HAP-1 (cell line): ENCODE results near the gene PRR35.

Experiments
- DNase-seq, 2 experiments: peaks; one replicate each; pipeline ENCODE4 v3.0.0-alpha.2; 2016 to 2020; ENCODE audit warnings: low spot score in 2 of 2
- H3K27me3 ChIP-seq: fragments of 250-450 bp; sonication (Bioruptor Pico); 2 replicates; pipeline ENCODE4 v1.5.1; 2020; ENCODE audit warnings: low read depth, mild to moderate bottlenecking, moderate library complexity
- H3K36me3 ChIP-seq: fragments of 250-450 bp; sonication (Bioruptor Pico); replicated peaks from 2 replicates; pipeline ENCODE4 v1.5.1; 2020; ENCODE audit warnings: mild to moderate bottlenecking
- H3K4me1 ChIP-seq: fragments of 250-450 bp; sonication (Bioruptor Pico); 2 replicates; pipeline ENCODE4 v1.5.1; 2020; ENCODE audit warnings: mild to moderate bottlenecking
- H3K4me3 ChIP-seq: fragments of 250-450 bp; sonication (Bioruptor Pico); 2 replicates; pipeline ENCODE4 v1.5.1; 2020; ENCODE audit warnings: mild to moderate bottlenecking, moderate library complexity
- H3K9me3 ChIP-seq: fragments of 250-450 bp; sonication (Bioruptor Pico); 2 replicates; pipeline ENCODE4 v1.5.1; 2020; ENCODE audit warnings: mild to moderate bottlenecking, moderate library complexity
- in situ Hi-C: fragments of 300-500 bp; cut with MboI; formaldehyde crosslinking; loops from 3 replicates; pipeline ENCODE4 v1.14.3; 2020; ENCODE audit warnings: low sequenced_read_pairs, inconsistent platforms, mixed read lengths

The PRR35 gene

GRCh38 chr16:560701-561412 is 663 bp downstream of the PRR35 start:
- Histone ChIP-seq H3K36me3 (no peaks in the 10 kb centered on the region), H3K4me1 (no peaks in the 10 kb centered on the region), H3K27me3 (peaks cover 47% of the 10 kb centered on the region), H3K4me3 (no peak overlapping the region), H3K9me3 (no peaks in the 10 kb centered on the region)
- no peak for DNase-seq
- in situ Hi-C loops = no loop called here

GRCh38 chr16:561413-561794 is 1.2 kb downstream of the PRR35 start:
- Histone ChIP-seq H3K9me3 (no peaks in the 10 kb centered on the region), H3K4me1 (no peaks in the 10 kb centered on the region), H3K36me3 (no peaks in the 10 kb centered on the region), H3K4me3 (no peak overlapping the region), H3K27me3 (peaks cover 47% of the 10 kb centered on the region)
- no peak for DNase-seq
- in situ Hi-C loops = no loop called here

GRCh38 chr16:561957-562938 is 2.1 kb downstream of the PRR35 start:
- no peak for DNase-seq
- Histone ChIP-seq H3K4me3 (no peak overlapping the region), H3K9me3 (no peaks in the 10 kb centered on the region), H3K36me3 (no peaks in the 10 kb centered on the region), H3K4me1 (no peaks in the 10 kb centered on the region), H3K27me3 (peaks cover 46% of the 10 kb centered on the region)
- in situ Hi-C loops = no loop called here

GRCh38 chr16:563072-563644 is 3.0 kb downstream of the PRR35 start:
- Histone ChIP-seq H3K36me3 (no peaks in the 10 kb centered on the region), H3K4me1 (no peaks in the 10 kb centered on the region), H3K4me3 (no peak overlapping the region), H3K27me3 (peaks cover 37% of the 10 kb centered on the region), H3K9me3 (no peaks in the 10 kb centered on the region)
- DNase-seq = no peak
- in situ Hi-C loops = no loop called here

- in situ Hi-C loops = no loop called here
- peaks cover 7% of the 10 kb centered on the region for H3K4me1 ChIP-seq
- no peaks in the 10 kb centered on the region for H3K36me3 ChIP-seq
- H3K9me3 ChIP-seq = no peaks in the 10 kb centered on the region
- H3K27me3 ChIP-seq = peaks cover 20% of the 10 kb centered on the region
- no peak overlapping the region for H3K4me3 ChIP-seq
- DNase-seq = no peak
Measured at GRCh38 chr16:564690-565418, 4.7 kb downstream of the PRR35 start.

- no peak overlapping the region for H3K4me3 ChIP-seq
- DNase-seq = no peak
- peaks cover 19% of the 10 kb centered on the region for H3K27me3 ChIP-seq
- H3K36me3 ChIP-seq = no peaks in the 10 kb centered on the region
- H3K9me3 ChIP-seq = no peaks in the 10 kb centered on the region
- in situ Hi-C loops = no loop called here
- peaks cover 7% of the 10 kb centered on the region for H3K4me1 ChIP-seq
Measured at GRCh38 chr16:565419-566330, 5.5 kb downstream of the PRR35 start.

GRCh38 chr16:566475-567372 is 6.5 kb downstream of the PRR35 start, which contains the start of gene NHLRC4:
Gene NHLRC4 (plus strand): TSS chr16:567005. CDS start chr16:568048, 1,043 bp downstream.
- Histone ChIP-seq H3K9me3 (no peaks in the 10 kb centered on the region), H3K36me3 (no peaks in the 10 kb centered on the region), H3K27me3 (peaks cover 9% of the 10 kb centered on the region), H3K4me1 (peaks cover 7% of the 10 kb centered on the region), H3K4me3 (no peak within 1 kb of the TSS)
- DNase-seq = peak; percentile 35 to 73
- in situ Hi-C loops = no loop called here

- Histone ChIP-seq H3K9me3 (no peaks in the 10 kb centered on the region), H3K4me3 (no peak overlapping the region), H3K27me3 (peaks cover under 1% of the 10 kb centered on the region), H3K4me1 (peaks cover 7% of the 10 kb centered on the region), H3K36me3 (no peaks in the 10 kb centered on the region)
- in situ Hi-C loops = no loop called here
- no peak for DNase-seq
Measured at GRCh38 chr16:567373-568256, 7.4 kb downstream of the PRR35 start.

- Histone ChIP-seq H3K36me3 (no peaks in the 10 kb centered on the region), H3K9me3 (no peaks in the 10 kb centered on the region), H3K4me1 (peaks cover 7% of the 10 kb centered on the region), H3K4me3 (no peak overlapping the region; the same call in 1 of the 2 replicates), H3K27me3 (no peaks in the 10 kb centered on the region)
- DNase-seq = no peak
- in situ Hi-C loops = no loop called here
Measured at GRCh38 chr16:568401-569258, 8.4 kb downstream of the PRR35 start.

GRCh38 chr16:569445-570254 is 9.5 kb downstream of the PRR35 start, which contains the start of gene PIGQ:
Gene PIGQ (plus strand): TSS chr16:569968. CDS start chr16:574075, 4,107 bp downstream.
- DNase-seq = peak; percentile 48 to 85
- Histone ChIP-seq H3K27me3 (no peaks in the 10 kb centered on the region), H3K4me3 (peak within 1 kb of the TSS; percentile 75)

More at GRCh38 chr16:569445-570254, 9.5 kb downstream of the PRR35 start, which contains the start of gene PIGQ:
- in situ Hi-C loops = no loop called here
- H3K36me3 ChIP-seq = peaks cover 4% of the 10 kb centered on the region
- no peaks in the 10 kb centered on the region for H3K9me3 ChIP-seq
- H3K4me1 ChIP-seq = peaks cover 7% of the 10 kb centered on the region
